ENCODE results near the gene CACNA2D4.

CACNA2D4 gene

GRCh38 chr12:1937481-1938224 lies 19.2 kb upstream of the CACNA2D4 start:
- TF ChIP-seq ZNF274 (IDR thresholded peaks at IDR 0.05; ENCODE audit: low read depth, low read length), result no peak
- H3K4me3 ChIP-seq (ENCODE audit: low read length), result no peak overlapping the region

DNA sequence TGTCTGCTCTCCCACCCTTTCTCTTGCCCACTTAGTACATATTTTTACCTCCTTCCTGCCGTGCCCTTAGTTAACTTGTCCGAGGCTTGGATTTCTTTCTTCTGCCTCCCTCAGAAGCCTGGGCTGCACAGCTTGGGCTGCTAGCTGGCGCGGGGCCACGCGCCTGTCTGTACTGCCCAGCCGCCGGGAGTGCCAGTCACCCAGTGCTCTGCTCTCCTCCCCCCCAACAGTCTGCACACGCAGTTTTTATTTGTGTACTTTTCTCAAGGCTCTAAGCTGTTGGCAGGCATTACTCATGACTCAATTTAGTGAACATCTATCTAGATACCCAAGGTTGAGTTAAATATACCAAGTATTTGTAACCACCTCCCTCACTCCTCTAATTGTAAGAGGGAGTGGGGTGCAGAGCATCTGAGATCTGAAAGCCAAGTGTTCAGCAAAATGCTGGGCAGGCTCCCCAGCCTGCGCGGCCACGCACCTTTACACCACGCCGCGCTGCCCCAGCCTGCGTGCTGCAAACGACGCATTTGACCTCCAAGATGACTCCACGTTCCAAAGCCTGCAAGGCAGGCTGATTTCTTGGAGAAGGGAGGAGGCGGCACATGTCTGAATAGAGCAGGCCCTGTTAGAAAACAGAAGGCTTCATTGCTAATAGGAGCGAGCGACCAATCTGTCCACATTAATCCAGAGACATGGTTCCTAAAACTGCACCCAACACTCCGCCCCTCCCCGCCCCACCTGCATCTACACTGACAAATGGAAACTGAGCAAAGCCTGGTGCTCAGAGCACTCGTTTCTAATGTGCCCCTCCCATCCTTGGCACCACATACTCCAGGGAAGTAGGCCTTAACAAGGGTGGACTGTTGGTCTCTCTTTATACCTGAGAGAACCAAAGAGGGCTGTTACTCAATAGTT lies 18.2 kb upstream of the CACNA2D4 start:
- no peak overlapping the region for H3K4me3 ChIP-seq (ENCODE audit: low read length)
- no peak for TF ChIP-seq ZNF274 (IDR thresholded peaks at IDR 0.05; ENCODE audit: low read depth, low read length)

DNA sequence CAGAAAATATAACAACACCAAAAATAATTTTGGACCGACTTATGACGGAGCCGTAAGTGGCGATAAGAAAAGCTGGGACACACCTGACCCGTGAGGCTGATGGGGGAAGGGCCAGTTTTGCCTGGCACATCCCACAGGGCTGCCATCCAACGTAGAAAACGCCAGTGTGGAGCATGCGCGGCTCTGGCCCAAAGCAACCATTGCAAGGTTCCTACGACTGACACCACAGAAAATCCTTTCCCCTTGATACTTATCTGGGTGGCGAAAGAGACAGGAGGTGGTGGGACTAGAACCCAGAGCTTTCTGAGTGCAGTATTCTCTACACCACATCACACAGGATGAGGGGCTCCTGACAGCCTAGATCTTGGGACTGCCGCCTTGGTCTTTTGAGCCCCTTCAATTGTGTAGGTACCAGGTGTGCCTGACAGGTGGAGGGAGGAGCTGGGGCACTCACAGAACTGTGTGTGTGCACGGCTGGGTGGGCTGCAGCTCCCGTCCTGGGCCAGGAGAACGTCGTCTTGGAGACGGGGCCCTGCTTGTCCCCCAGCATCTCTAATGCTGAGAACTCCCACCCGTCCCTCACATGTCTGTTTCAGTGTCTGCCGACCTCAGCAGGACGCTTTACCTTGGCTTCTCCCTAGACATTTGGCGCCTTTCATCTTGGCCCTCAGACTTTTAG lies 17.4 kb upstream of the CACNA2D4 start:
- no peak overlapping the region for H3K4me3 ChIP-seq (ENCODE audit: low read length)
- no peak for TF ChIP-seq ZNF274 (IDR thresholded peaks at IDR 0.05; ENCODE audit: low read depth, low read length)

- no peak for TF ChIP-seq ZNF274 (IDR thresholded peaks at IDR 0.05; ENCODE audit: low read depth, low read length)
- H3K4me3 ChIP-seq (ENCODE audit: low read length), result no peak overlapping the region
Observed at GRCh38 chr12:1935242-1935641, 16.8 kb upstream of the CACNA2D4 start.

DNA sequence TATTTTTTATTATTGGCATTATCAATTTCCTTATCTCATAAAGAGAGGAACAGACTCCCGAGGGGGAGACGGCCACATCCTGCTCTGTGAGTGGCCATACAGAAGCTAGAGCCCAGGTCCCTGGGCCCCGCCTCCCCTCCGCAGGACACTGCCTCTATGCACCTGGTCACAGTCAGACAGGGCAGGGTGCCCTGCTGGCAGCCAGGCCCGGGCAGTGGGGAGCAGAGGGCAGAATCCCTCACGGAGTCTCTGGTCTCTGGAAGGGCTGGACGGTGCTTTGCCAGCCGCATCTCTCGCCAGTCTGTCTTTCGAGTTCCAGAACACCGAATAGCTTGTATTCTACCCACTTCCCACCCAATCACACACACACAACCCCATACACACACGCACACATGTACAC lies 16.4 kb upstream of the CACNA2D4 start:
- no peak for TF ChIP-seq ZNF274 (IDR thresholded peaks at IDR 0.05; ENCODE audit: low read depth, low read length)
- H3K4me3 ChIP-seq (ENCODE audit: low read length), result no peak overlapping the region

- TF ChIP-seq ZNF274 (IDR thresholded peaks at IDR 0.05; ENCODE audit: low read depth, low read length), result no peak
- no peak overlapping the region for H3K4me3 ChIP-seq (ENCODE audit: low read length)
Observed at GRCh38 chr12:1934068-1934467, 15.6 kb upstream of the CACNA2D4 start.

DNA sequence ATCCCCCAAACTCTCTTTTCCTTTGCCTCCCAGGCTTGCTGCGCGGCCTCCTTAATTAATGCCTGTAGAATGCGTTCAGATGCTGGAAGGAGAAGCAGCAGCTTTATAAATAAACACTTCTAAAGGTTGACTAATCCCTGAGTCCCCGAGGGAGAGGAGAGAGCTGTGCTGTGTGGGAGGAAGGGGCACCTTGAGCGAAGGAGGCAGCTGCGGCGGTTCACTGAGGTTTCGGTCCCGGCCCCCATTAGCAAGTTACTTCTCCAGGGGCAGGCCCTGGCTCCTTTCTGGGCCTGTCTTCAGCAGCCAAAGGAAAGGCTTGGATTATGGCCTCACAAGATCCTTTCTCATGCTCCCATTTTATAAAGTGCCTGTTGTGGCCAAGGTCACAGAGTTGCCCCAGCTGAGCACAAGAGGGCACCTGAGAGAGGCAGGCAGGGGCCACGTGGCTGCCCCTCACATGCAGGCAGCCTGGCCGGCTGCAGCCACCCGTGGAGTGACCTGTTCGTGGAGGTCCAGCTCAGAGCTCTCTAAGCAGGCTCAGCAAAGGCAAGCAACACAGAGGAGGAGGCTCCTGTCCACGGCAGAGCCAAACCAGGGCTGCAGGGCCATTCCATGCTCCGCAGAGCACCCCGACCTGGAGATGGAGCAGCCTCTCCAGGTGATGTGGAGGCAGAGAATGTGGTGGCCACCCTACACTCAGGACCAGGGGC lies 15.0 kb upstream of the CACNA2D4 start:
- TF ChIP-seq ZNF274 (IDR thresholded peaks at IDR 0.05; ENCODE audit: low read depth, low read length), result no peak
- H3K4me3 ChIP-seq (ENCODE audit: low read length), result no peak overlapping the region

DNA sequence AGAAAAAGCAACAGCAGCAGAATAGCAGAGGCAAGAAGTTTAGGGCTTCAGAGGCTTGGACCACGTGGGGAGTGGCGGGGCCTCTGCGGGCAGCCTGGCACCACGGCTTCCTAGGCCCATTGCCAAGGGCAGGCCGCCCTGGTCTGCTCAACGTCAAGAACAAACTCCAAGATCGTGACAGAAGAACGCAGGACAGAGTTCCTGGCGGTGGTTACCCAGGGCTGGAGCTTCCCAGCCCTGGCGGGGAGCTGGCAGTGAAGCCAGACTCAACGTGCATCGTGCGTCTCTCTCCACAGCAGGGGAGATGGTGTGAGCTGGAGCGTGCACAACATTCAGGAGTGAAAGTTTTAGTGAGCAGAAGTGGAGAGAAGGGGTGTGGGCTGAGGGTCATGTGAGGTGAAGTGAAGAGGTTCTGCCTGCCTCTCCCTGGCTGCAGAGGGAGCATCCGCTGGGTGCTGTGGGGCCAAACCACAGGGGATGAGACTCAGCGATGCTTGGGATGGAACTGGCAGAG lies 13.9 kb upstream of the CACNA2D4 start:
- TF ChIP-seq ZNF274 (IDR thresholded peaks at IDR 0.05; ENCODE audit: low read depth, low read length), result no peak
- H3K4me3 ChIP-seq (ENCODE audit: low read length), result no peak overlapping the region

DNA sequence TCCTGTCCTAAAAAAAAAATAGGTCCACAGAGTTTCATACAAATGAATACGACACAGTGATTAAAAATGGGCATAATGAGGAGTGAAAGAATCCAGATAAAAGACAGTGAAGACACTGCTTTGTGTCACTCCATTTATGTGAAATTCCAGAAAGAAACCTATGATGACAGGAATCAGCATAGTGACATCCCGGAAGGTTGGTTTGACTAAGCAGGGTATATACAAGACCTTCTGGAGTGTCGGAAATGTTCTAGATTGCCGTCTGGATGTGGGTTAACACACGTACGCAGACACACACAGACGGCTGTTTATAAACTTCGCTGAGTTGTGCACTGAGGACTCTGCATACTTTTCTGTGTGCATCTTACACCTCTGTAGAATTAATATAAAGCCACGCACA lies 13.2 kb upstream of the CACNA2D4 start:
- TF ChIP-seq ZNF274 (IDR thresholded peaks at IDR 0.05; ENCODE audit: low read depth, low read length), result no peak
- no peak overlapping the region for H3K4me3 ChIP-seq (ENCODE audit: low read length)

DNA sequence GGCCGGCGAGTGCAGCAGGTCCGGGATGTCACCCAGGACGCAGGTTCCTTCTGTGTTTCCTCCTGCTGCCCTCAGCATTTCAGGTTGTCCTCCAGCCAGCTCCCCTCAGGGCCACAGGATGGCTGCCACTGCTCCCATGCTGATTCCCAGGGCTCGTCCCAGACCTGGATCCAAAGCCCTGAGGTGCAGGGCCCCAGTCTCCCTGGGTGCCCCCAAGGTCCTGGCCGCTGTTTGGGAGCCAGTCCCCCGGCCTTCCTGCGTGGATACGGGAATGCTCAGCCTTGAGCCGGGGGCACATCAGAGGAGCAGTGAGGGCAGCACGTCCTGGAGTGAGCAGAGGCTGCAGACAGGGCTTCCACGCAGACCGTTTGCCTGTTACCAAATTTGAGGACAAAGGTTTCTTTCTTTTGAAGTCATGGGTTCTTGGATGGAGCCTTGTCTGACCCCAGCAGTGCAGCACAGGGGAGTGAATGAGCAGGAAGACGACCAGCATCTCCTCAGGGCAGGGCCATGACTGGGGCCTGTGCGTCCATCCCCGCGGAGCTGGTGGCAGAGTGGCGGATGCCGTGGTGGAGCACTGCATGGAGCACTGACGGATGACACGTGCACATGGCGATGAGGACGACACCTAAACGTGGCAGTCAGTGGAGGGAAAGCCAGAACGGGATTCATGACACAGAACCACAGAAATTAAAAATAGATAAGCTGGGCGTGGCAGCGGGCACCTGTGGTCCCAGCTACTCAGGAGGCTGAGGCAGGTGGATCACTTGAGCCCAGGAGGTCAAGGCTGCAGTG lies 12.5 kb upstream of the CACNA2D4 start:
- H3K4me3 ChIP-seq (ENCODE audit: low read length), result no peak overlapping the region
- TF ChIP-seq ZNF274 (IDR thresholded peaks at IDR 0.05; ENCODE audit: low read depth, low read length), result no peak

GRCh38 chr12:1929985-1930802 lies 11.7 kb upstream of the CACNA2D4 start:
- no peak for TF ChIP-seq ZNF274 (IDR thresholded peaks at IDR 0.05; ENCODE audit: low read depth, low read length)
- no peak overlapping the region for H3K4me3 ChIP-seq (ENCODE audit: low read length)
